Lower leg skin (tissue), 4 donors: Measurements from ENCODE around the gene STARD9. TPM values are rescaled to one million over a fixed set of nuclear protein-coding genes. Genes with fewer than 3 reads are reported as not detected.

Experiments
- DNase-seq, 2 donors: peaks; one replicate each; pipeline ENCODE4 v3.0.0-alpha.2; 2019; ENCODE audit warnings: low spot score in 2 of 2
- H3K4me3 ChIP-seq: fragments of 200-600 bp; sonication (generic); 2 replicates; pipeline ENCODE4 v1.5.1; 2017; ENCODE audit warnings: mild to moderate bottlenecking, low read depth; ENCODE audit not compliant: poor library complexity, severe bottlenecking
- CTCF ChIP-seq, 3 donors: fragments of 450-650 bp; IDR thresholded peaks; one replicate each; pipeline ENCODE4 v1.5.1; 2016; ENCODE audit warnings: antibody characterized with exemption in 3 of 3, mild to moderate bottlenecking in 3 of 3, moderate library complexity in 2 of 3
- POLR2A ChIP-seq, 2 donors: fragments of 450-650 bp; IDR thresholded peaks; one replicate each; pipeline ENCODE4 v1.6.1; 2016 to 2017; ENCODE audit warnings: antibody characterized with exemption in 2 of 2, mild to moderate bottlenecking in 1 of 2, moderate library complexity in 1 of 2
- WGBS, 2 donors: methylation state at CpG; one replicate each; pipeline ENCODE4 v1.1.5; 2018; 5-methylcytosine and 5-hydroxymethylcytosine counted together
- intact Hi-C: fragments of 100-400 bp; cut with DNase I; formaldehyde crosslinking; loops from one replicate; pipeline ENCODE4 v1.15.0; 2023; ENCODE audit warnings: low total_unique reads
- total RNA-seq, 4 donors: library from RNA; depleted of rRNA; stranded (reverse); fragments of >200 nt; gene quantifications; one replicate each; pipeline ENCODE4 v1.1.0, GENCODE V29; 2016

STARD9 gene
- total RNA-seq, 4 donors from 2014 or later, result 3.0 to 7.6 (median 6.7) TPM

GRCh38 chr15:42612367-42612912, 37.0 kb downstream of the STARD9 start:
- no peak for DNase-seq
- no peak overlapping the region for H3K4me3 ChIP-seq
- no peak for TF ChIP-seq CTCF (IDR thresholded peaks at IDR 0.05)
- TF ChIP-seq POLR2A (IDR thresholded peaks at IDR 0.05), result no peak
- intact Hi-C loops, result no loop called here
- 85 to 87% methylated on average over 8 of the region's 8 CpGs for WGBS, 2 donors

- no peak overlapping the region for H3K4me3 ChIP-seq
- intact Hi-C loops, result no loop called here
- no peak for DNase-seq
- TF ChIP-seq POLR2A (IDR thresholded peaks at IDR 0.05), result no peak
- TF ChIP-seq CTCF (IDR thresholded peaks at IDR 0.05), result no peak
- WGBS, 2 donors, result 36 to 41% methylated on average over 2 of the region's 2 CpGs
Measured at GRCh38 chr15:42616107-42616506, 40.7 kb downstream of the STARD9 start.

- intact Hi-C loops, result no loop called here
- no peak for DNase-seq
- no peak for TF ChIP-seq CTCF (IDR thresholded peaks at IDR 0.05)
- H3K4me3 ChIP-seq, result no peak overlapping the region
- 87 to 93% methylated on average over 4 of the region's 4 CpGs for WGBS, 2 donors
Measured at GRCh38 chr15:42619656-42620371, 44.4 kb downstream of the STARD9 start.

- intact Hi-C loops, result no loop called here
- 92 to 93% methylated on average over 1 of the region's 1 CpG for WGBS, 2 donors
- H3K4me3 ChIP-seq, result no peak overlapping the region
- DNase-seq, result no peak
- TF ChIP-seq POLR2A (IDR thresholded peaks at IDR 0.05) (no peak), CTCF (IDR thresholded peaks at IDR 0.05) (no peak)
Measured at GRCh38 chr15:42621386-42621785, 46.0 kb downstream of the STARD9 start.

- intact Hi-C loops, result no loop called here
- 81 to 91% methylated on average over 6 of the region's 6 CpGs for WGBS, 2 donors
- DNase-seq, result no peak
- TF ChIP-seq POLR2A (IDR thresholded peaks at IDR 0.05), result no peak
- TF ChIP-seq CTCF (IDR thresholded peaks at IDR 0.05), result no peak
- H3K4me3 ChIP-seq, result no peak overlapping the region
Measured at GRCh38 chr15:42621996-42622925, 46.9 kb downstream of the STARD9 start.
